GM18873 (cell line): ENCODE data around the gene PPP3CA.

Experiments used
- ATAC-seq: cut with Tn5 transposase; IDR thresholded peaks from one replicate; pipeline ENCODE4 v1.9.1; 2021; ENCODE audit warnings: mild to moderate bottlenecking, moderate library complexity, moderate number of reproducible peaks; ENCODE audit not compliant: unreplicated experiment, low FRiP score

The PPP3CA gene

GRCh38 chr4:101068115-101068514 lies 279.2 kb downstream of the PPP3CA start:
- ATAC-seq, result no peak

GRCh38 chr4:101067383-101067782 lies 279.9 kb downstream of the PPP3CA start:
- ATAC-seq, result no peak

GRCh38 chr4:101066626-101067170 lies 280.6 kb downstream of the PPP3CA start:
- no peak for ATAC-seq

- no peak for ATAC-seq
These were observed 281.3 kb downstream of the PPP3CA start for GRCh38 chr4:101065935-101066485.

- no peak for ATAC-seq
These were observed 282.0 kb downstream of the PPP3CA start for GRCh38 chr4:101065346-101065745.

GRCh38 chr4:101064541-101065180 lies 282.7 kb downstream of the PPP3CA start:
- ATAC-seq, result no peak

- ATAC-seq, result no peak
These were observed 291.9 kb downstream of the PPP3CA start for GRCh38 chr4:101055392-101055791.

GRCh38 chr4:101050837-101051205 lies 296.5 kb downstream of the PPP3CA start:
- ATAC-seq, result no peak

GRCh38 chr4:101050088-101050836 lies 297.1 kb downstream of the PPP3CA start:
- ATAC-seq, result no peak

GRCh38 chr4:101049549-101050001 lies 297.8 kb downstream of the PPP3CA start:
- no peak for ATAC-seq

GRCh38 chr4:101044766-101045165 lies 302.6 kb downstream of the PPP3CA start:
- no peak for ATAC-seq

- no peak for ATAC-seq
These were observed 304.5 kb downstream of the PPP3CA start for GRCh38 chr4:101042847-101043246.

- no peak for ATAC-seq
These were observed 306.6 kb downstream of the PPP3CA start for GRCh38 chr4:101040776-101041175.

- ATAC-seq, result no peak
These were observed 308.0 kb downstream of the PPP3CA start for GRCh38 chr4:101039367-101039766.

- peak; percentile 62 for ATAC-seq
These were observed 309.4 kb downstream of the PPP3CA start for GRCh38 chr4:101037938-101038413.

- ATAC-seq, result no peak
These were observed 310.1 kb downstream of the PPP3CA start for GRCh38 chr4:101037249-101037648.

- ATAC-seq, result no peak
These were observed 311.8 kb downstream of the PPP3CA start for GRCh38 chr4:101035487-101035886.

GRCh38 chr4:101033986-101034385 lies 313.3 kb downstream of the PPP3CA start:
- ATAC-seq, result no peak

GRCh38 chr4:101032541-101032940 lies 314.8 kb downstream of the PPP3CA start:
- ATAC-seq, result no peak

- ATAC-seq, result no peak
These were observed 315.4 kb downstream of the PPP3CA start for GRCh38 chr4:101031971-101032370.

GRCh38 chr4:101028886-101029285 lies 318.4 kb downstream of the PPP3CA start:
- ATAC-seq, result no peak
